Measurements from ENCODE around the gene SLC25A26.

The SLC25A26 gene

GRCh38 chr3:66355997-66356396 is 135.2 kb downstream of the SLC25A26 start:
- H3K27me3 ChIP-seq, result no peaks in the 10 kb centered on the region
- DNase-seq, result no peak
- no peak overlapping the region for H3K4me3 ChIP-seq (ENCODE audit: low read depth, low read length)
- no peaks in the 10 kb centered on the region for H3K36me3 ChIP-seq
- no peaks in the 10 kb centered on the region for H3K4me1 ChIP-seq
- H3K9me3 ChIP-seq, result no peaks in the 10 kb centered on the region
- TF ChIP-seq CTCF (IDR thresholded peaks at IDR 0.05; ENCODE audit: low read depth, low read length), result no peak

GRCh38 chr3:66361356-66361755 is 140.6 kb downstream of the SLC25A26 start:
- no peaks in the 10 kb centered on the region for H3K36me3 ChIP-seq
- no peaks in the 10 kb centered on the region for H3K9me3 ChIP-seq
- TF ChIP-seq CTCF (IDR thresholded peaks at IDR 0.05; ENCODE audit: low read depth, low read length), result no peak
- DNase-seq, result no peak
- no peak overlapping the region for H3K4me3 ChIP-seq (ENCODE audit: low read depth, low read length)
- no peaks in the 10 kb centered on the region for H3K4me1 ChIP-seq
- no peaks in the 10 kb centered on the region for H3K27me3 ChIP-seq

- H3K4me1 ChIP-seq, result no peaks in the 10 kb centered on the region
- H3K9me3 ChIP-seq, result no peaks in the 10 kb centered on the region
- no peaks in the 10 kb centered on the region for H3K27me3 ChIP-seq
- no peaks in the 10 kb centered on the region for H3K36me3 ChIP-seq
- DNase-seq, result no peak
- no peak overlapping the region for H3K4me3 ChIP-seq (ENCODE audit: low read depth, low read length)
- TF ChIP-seq CTCF (IDR thresholded peaks at IDR 0.05; ENCODE audit: low read depth, low read length), result no peak
Measured at GRCh38 chr3:66362541-66362941, 141.7 kb downstream of the SLC25A26 start.

GRCh38 chr3:66363148-66363547 is 142.3 kb downstream of the SLC25A26 start:
- no peaks in the 10 kb centered on the region for H3K27me3 ChIP-seq
- TF ChIP-seq CTCF (IDR thresholded peaks at IDR 0.05; ENCODE audit: low read depth, low read length), result no peak
- H3K9me3 ChIP-seq, result no peaks in the 10 kb centered on the region
- no peak for DNase-seq
- no peaks in the 10 kb centered on the region for H3K36me3 ChIP-seq
- no peak overlapping the region for H3K4me3 ChIP-seq (ENCODE audit: low read depth, low read length)
- no peaks in the 10 kb centered on the region for H3K4me1 ChIP-seq

GRCh38 chr3:66365080-66365479 is 144.3 kb downstream of the SLC25A26 start:
- Histone ChIP-seq H3K9me3 (no peaks in the 10 kb centered on the region), H3K27me3 (no peaks in the 10 kb centered on the region), H3K4me3 (ENCODE audit: low read depth, low read length) (no peak overlapping the region), H3K4me1 (no peaks in the 10 kb centered on the region), H3K36me3 (no peaks in the 10 kb centered on the region)
- DNase-seq, result no peak
- TF ChIP-seq CTCF (IDR thresholded peaks at IDR 0.05; ENCODE audit: low read depth, low read length), result no peak

GRCh38 chr3:66366747-66367146 is 145.9 kb downstream of the SLC25A26 start:
- Histone ChIP-seq H3K9me3 (no peaks in the 10 kb centered on the region), H3K4me3 (ENCODE audit: low read depth, low read length) (no peak overlapping the region), H3K36me3 (no peaks in the 10 kb centered on the region), H3K27me3 (no peaks in the 10 kb centered on the region), H3K4me1 (no peaks in the 10 kb centered on the region)
- no peak for DNase-seq
- no peak for TF ChIP-seq CTCF (IDR thresholded peaks at IDR 0.05; ENCODE audit: low read depth, low read length)
